ENCODE measurements around the gene SARNP. TPM values are rescaled to one million over a fixed set of nuclear protein-coding genes. Genes with fewer than 3 reads are reported as not detected.

SARNP gene
- total and polyA plus RNA-seq, 9 of the 15 experiments (the other 6 are each of a cell fraction or from before 2014, with no cell fraction given) = 70.1 to 400 (median 198) TPM

- no peak for TF ChIP-seq NFATC3 (IDR thresholded peaks at IDR 0.05)
- no peak for TF ChIP-seq ATF2 (CRISPR knock-in tag; IDR thresholded peaks at IDR 0.05)
- no peak for TF ChIP-seq PTTG1 (tag; IDR thresholded peaks at IDR 0.05; ENCODE audit: low read depth)
- peak; percentile 32; the same call in 1 of the 2 replicates for TF ChIP-seq SMAD4 (CRISPR knock-in tag; conservative IDR thresholded peaks at IDR 0.05)
- TF ChIP-seq THRA (IDR thresholded peaks at IDR 0.05) = no peak
- TF ChIP-seq ZNF12 (CRISPR knock-in tag; IDR thresholded peaks at IDR 0.05) = no peak
- no peak for TF ChIP-seq FOXK1 (CRISPR knock-in tag; IDR thresholded peaks at IDR 0.05; ENCODE audit: borderline replicate concordance)
- no peak for TF ChIP-seq MLX (CRISPR knock-in tag; conservative IDR thresholded peaks at IDR 0.05)
- TF ChIP-seq BHLHE40 (IDR thresholded peaks at IDR 0.05; ENCODE audit: low read length) = no peak
- TF ChIP-seq E2F6 (IDR thresholded peaks at IDR 0.05; ENCODE audit: borderline replicate concordance in 1 of 2, extremely low read depth in 1 of 2, insufficient read depth in 1 of 2, insufficient read length in 1 of 2, low read depth in 1 of 2, low read length in 1 of 2, poor library complexity in 1 of 2, severe bottlenecking in 1 of 2) = peak in 1 of 2 experiments; percentile 60
Observed at GRCh38 chr12:55729819-55730818, 87.4 kb downstream of the SARNP start (continued).

All from K562 (cell line).